GM12878 (cell line): ENCODE results near the gene AKT1.

Source experiments
- ATF3 ChIP-seq: IDR thresholded peaks from 2 replicates; pipeline ENCODE4 v1.6.1; 2011; ENCODE audit warnings: low read depth, mild to moderate bottlenecking, low read length, moderate library complexity, borderline replicate concordance; ENCODE audit errors: extremely low read depth
- CBFB ChIP-seq: IDR thresholded peaks from 2 replicates; pipeline ENCODE4 v1.6.1; 2016; ENCODE audit warnings: antibody characterized with exemption, low read depth
- DPF2 ChIP-seq: fragments of 450-650 bp; IDR thresholded peaks from 2 replicates; pipeline ENCODE4 v1.6.1; 2017; ENCODE audit warnings: mild to moderate bottlenecking
- EP300 ChIP-seq, 2 experiments: fragments of 150-350 bp in 1 of 2; IDR thresholded peaks; 2 replicates each; pipeline ENCODE4 v1.6.1; 2011 to 2012; ENCODE audit warnings: low read depth in 2 of 2, low read length in 2 of 2, borderline replicate concordance in 1 of 2, improper control_type of control experiment in 1 of 2, inconsistent platforms in 1 of 2; ENCODE audit not compliant: control insufficient read depth in 1 of 2
- GABPA ChIP-seq: IDR thresholded peaks from 2 replicates; pipeline ENCODE4 v1.6.1; 2014; ENCODE audit warnings: antibody characterized with exemption, low read depth, mild to moderate bottlenecking, inconsistent platforms
- HDGF ChIP-seq: fragments of 450-650 bp; IDR thresholded peaks from 2 replicates; pipeline ENCODE4 v1.6.1; 2016; ENCODE audit warnings: antibody characterized with exemption
- PBX3 ChIP-seq: IDR thresholded peaks from 2 replicates; pipeline ENCODE4 v1.6.1; 2011; ENCODE audit warnings: mild to moderate bottlenecking, low read depth, low read length, moderate library complexity; ENCODE audit not compliant: insufficient replicate concordance
- POLR2A ChIP-seq: IDR thresholded peaks from 2 replicates; pipeline ENCODE4 v1.6.1; 2011; ENCODE audit warnings: low read depth, mild to moderate bottlenecking, low read length
- STAT1 ChIP-seq: fragments of 450-650 bp; conservative IDR thresholded peaks from 2 replicates; pipeline ENCODE4 v1.6.1; 2014; ENCODE audit warnings: antibody characterized with exemption, mild to moderate bottlenecking
- ZNF384 ChIP-seq: IDR thresholded peaks from 2 replicates; pipeline ENCODE4 v1.6.1; 2012; ENCODE audit warnings: low read depth, mild to moderate bottlenecking, low read length, improper control_type of control experiment, borderline replicate concordance

GRCh38 chr14:104793703-104793959 lies 1.9 kb downstream of the AKT1 start:
- no peak for TF ChIP-seq CBFB
- no peak for TF ChIP-seq ATF3
- TF ChIP-seq ZNF384 = no peak
- TF ChIP-seq GABPA = no peak
- TF ChIP-seq DPF2 = no peak
- no peak for TF ChIP-seq HDGF
- TF ChIP-seq EP300 (IDR thresholded peaks at IDR 0.05; ENCODE audit: borderline replicate concordance in 1 of 2, control insufficient read depth in 1 of 2, low read depth in 2 of 2, low read length in 2 of 2) = no peak
- no peak for TF ChIP-seq PBX3
- TF ChIP-seq STAT1 = no peak
- no peak for TF ChIP-seq POLR2A
